T follicular helper cell (primary cell): ENCODE measurements around the gene MXD3.
"Not testable (repeated sequence)": the region's sequence is repeated elsewhere in the genome, so short reads cannot be mapped to it uniquely, and the experiment has no call there.

Experiments used
- DNase-seq: peaks from one replicate; pipeline ENCODE4 v3.0.0-alpha.2; 2020; ENCODE audit warnings: low read depth

Gene MXD3

GRCh38 chr5:177343777-177344176 lies 32.1 kb upstream of the MXD3 start:
- no peak for DNase-seq

GRCh38 chr5:177343000-177343399 lies 31.3 kb upstream of the MXD3 start:
- DNase-seq = not testable (repeated sequence)

- DNase-seq = no peak
Measured at GRCh38 chr5:177339107-177339638, 27.5 kb upstream of the MXD3 start.

- DNase-seq = no peak
Measured at GRCh38 chr5:177338251-177339106, 26.8 kb upstream of the MXD3 start.

GRCh38 chr5:177336603-177337494 lies 25.2 kb upstream of the MXD3 start:
- DNase-seq = no peak

- DNase-seq = no peak
Measured at GRCh38 chr5:177336112-177336511, 24.4 kb upstream of the MXD3 start.

- DNase-seq = no peak
Measured at GRCh38 chr5:177335701-177336065, 24.0 kb upstream of the MXD3 start.

GRCh38 chr5:177334781-177335700 lies 23.3 kb upstream of the MXD3 start:
- DNase-seq = no peak

- DNase-seq = no peak
Measured at GRCh38 chr5:177334155-177334551, 22.5 kb upstream of the MXD3 start.

GRCh38 chr5:177333420-177334154 lies 21.9 kb upstream of the MXD3 start:
- DNase-seq = no peak

GRCh38 chr5:177332896-177333260 lies 21.2 kb upstream of the MXD3 start:
- DNase-seq = no peak

GRCh38 chr5:177332031-177332895 lies 20.6 kb upstream of the MXD3 start:
- no peak for DNase-seq

GRCh38 chr5:177330991-177331842 lies 19.5 kb upstream of the MXD3 start:
- DNase-seq = no peak

- DNase-seq = no peak
Measured at GRCh38 chr5:177329883-177330282, 18.2 kb upstream of the MXD3 start.

- no peak for DNase-seq
Measured at GRCh38 chr5:177328545-177329231, 17.0 kb upstream of the MXD3 start.

GRCh38 chr5:177327539-177328522 lies 16.1 kb upstream of the MXD3 start:
- DNase-seq = no peak

GRCh38 chr5:177325868-177326381 lies 14.2 kb upstream of the MXD3 start:
- no peak for DNase-seq
